SK-MEL-5 (cell line): ENCODE data around the gene CCDC136. TPM values are rescaled to one million over a fixed set of nuclear protein-coding genes. Genes with fewer than 3 reads are reported as not detected.

ENCODE experiments used
- DNase-seq: peaks from one replicate; pipeline ENCODE4 v3.0.0-alpha.2; 2016; ENCODE audit warnings: low read depth, low spot score
- in situ Hi-C: cut with HindIII; loops from 2 replicates; pipeline ENCODE4 v1.10.0; 2016; ENCODE audit warnings: low sequenced_read_pairs, high pct_unique_total_duplicates, low pct_unique_long_range_greater_than_20kb
- total RNA-seq: library from RNA; depleted of rRNA; stranded (reverse); fragments of >200 nt; shearing (Covaris generic); gene quantifications from 2 replicates; pipeline ENCODE4 v1.2.3, GENCODE V29; 2014

CCDC136 gene
- total RNA-seq, 1 experiment from 2014 or later, result 14.2 TPM

- no peak for DNase-seq
- in situ Hi-C loops, result no loop called here
Measured at GRCh38 chr7:128774029-128774689, 17.6 kb upstream of the CCDC136 start.

- DNase-seq, result no peak
- in situ Hi-C loops, result no loop called here
Measured at GRCh38 chr7:128774921-128775320, 16.8 kb upstream of the CCDC136 start.

GRCh38 chr7:128775744-128776474, 15.9 kb upstream of the CCDC136 start, which contains the start of gene OPN1SW:
TSS of gene OPN1SW (minus strand) at chr7:128775794. CDS start at chr7:128775781, 13 bp downstream.
- DNase-seq, result no peak
- in situ Hi-C loops, result no loop called here

GRCh38 chr7:128777156-128778123, 14.3 kb upstream of the CCDC136 start:
- no peak for DNase-seq
- in situ Hi-C loops, result no loop called here

- DNase-seq, result no peak
- in situ Hi-C loops, result no loop called here
Measured at GRCh38 chr7:128778946-128779345, 12.8 kb upstream of the CCDC136 start.

GRCh38 chr7:128781126-128781525, 10.6 kb upstream of the CCDC136 start:
- DNase-seq, result no peak
- in situ Hi-C loops, result no loop called here

- in situ Hi-C loops, result no loop called here
- DNase-seq, result no peak
Measured at GRCh38 chr7:128781851-128782250, 9.9 kb upstream of the CCDC136 start.

- DNase-seq, result peak; percentile 90
- in situ Hi-C loops, result no loop called here
Measured at GRCh38 chr7:128783143-128783861, 8.5 kb upstream of the CCDC136 start.

GRCh38 chr7:128785738-128786137, 6.0 kb upstream of the CCDC136 start:
- in situ Hi-C loops, result no loop called here
- DNase-seq, result no peak

- no peak for DNase-seq
- in situ Hi-C loops, result no loop called here
Measured at GRCh38 chr7:128788446-128789412, 3.0 kb upstream of the CCDC136 start.

GRCh38 chr7:128790315-128791041, 1.3 kb upstream of the CCDC136 start:
- in situ Hi-C loops, result no loop called here
- no peak for DNase-seq

GRCh38 chr7:128791972-128792327, 182 bp downstream of the CCDC136 start:
- DNase-seq, result no peak
- in situ Hi-C loops, result no loop called here

GRCh38 chr7:128792471-128793180, 858 bp downstream of the CCDC136 start:
- peak; percentile 67 for DNase-seq
- in situ Hi-C loops, result no loop called here

GRCh38 chr7:128793181-128793547, 1.4 kb downstream of the CCDC136 start:
- DNase-seq, result no peak
- in situ Hi-C loops, result no loop called here

- no peak for DNase-seq
- in situ Hi-C loops, result no loop called here
Measured at GRCh38 chr7:128794020-128794419, 2.3 kb downstream of the CCDC136 start.
